C4-2B (cell line): ENCODE measurements around the gene SOX5.
"Not testable (repeated sequence)": the region's sequence is repeated elsewhere in the genome, so short reads cannot be mapped to it uniquely, and the experiment has no call there.

Experiments used
- ZFX ChIP-seq: fragments of 450-650 bp; IDR thresholded peaks from 2 replicates; pipeline ENCODE4 v1.6.1; 2017
- TF ChIP-seq, protein P1 (sequence below): fragments of 450-650 bp; conservative IDR thresholded peaks from 2 replicates; pipeline ENCODE4 v1.5.1; 2017; ENCODE audit warnings: mild to moderate bottlenecking

DNA sequence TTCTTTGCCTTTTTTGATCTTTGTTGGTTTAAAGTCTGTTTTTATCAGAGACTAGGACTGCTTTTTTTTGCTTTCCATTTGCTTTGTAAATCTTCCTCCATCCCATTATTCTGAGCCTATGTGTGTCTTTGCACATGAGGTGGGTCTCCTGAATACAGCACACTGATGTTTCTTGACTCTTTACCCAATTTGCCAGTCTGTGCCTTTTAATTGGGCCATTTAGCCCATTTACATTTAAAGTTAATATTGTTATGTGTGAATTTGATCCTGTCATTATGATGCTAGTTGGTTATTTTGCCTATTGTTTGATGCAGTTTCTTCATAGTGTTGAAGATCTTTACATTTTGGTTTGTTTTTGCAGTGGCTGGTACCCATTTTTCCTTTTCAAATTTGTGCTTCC is 126.6 kb downstream of the SOX5 start:
- TF ChIP-seq, protein P1, sequence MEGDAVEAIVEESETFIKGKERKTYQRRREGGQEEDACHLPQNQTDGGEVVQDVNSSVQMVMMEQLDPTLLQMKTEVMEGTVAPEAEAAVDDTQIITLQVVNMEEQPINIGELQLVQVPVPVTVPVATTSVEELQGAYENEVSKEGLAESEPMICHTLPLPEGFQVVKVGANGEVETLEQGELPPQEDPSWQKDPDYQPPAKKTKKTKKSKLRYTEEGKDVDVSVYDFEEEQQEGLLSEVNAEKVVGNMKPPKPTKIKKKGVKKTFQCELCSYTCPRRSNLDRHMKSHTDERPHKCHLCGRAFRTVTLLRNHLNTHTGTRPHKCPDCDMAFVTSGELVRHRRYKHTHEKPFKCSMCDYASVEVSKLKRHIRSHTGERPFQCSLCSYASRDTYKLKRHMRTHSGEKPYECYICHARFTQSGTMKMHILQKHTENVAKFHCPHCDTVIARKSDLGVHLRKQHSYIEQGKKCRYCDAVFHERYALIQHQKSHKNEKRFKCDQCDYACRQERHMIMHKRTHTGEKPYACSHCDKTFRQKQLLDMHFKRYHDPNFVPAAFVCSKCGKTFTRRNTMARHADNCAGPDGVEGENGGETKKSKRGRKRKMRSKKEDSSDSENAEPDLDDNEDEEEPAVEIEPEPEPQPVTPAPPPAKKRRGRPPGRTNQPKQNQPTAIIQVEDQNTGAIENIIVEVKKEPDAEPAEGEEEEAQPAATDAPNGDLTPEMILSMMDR = not testable (repeated sequence)
- not testable (repeated sequence) for TF ChIP-seq ZFX
